ENCODE results near the gene SNRPA1. TPM values are rescaled to one million over a fixed set of nuclear protein-coding genes. Genes with fewer than 3 reads are reported as not detected.

The SNRPA1 gene
- total RNA-seq, 2 donors from 2014 or later, result 21.4 to 24.9 TPM

DNA sequence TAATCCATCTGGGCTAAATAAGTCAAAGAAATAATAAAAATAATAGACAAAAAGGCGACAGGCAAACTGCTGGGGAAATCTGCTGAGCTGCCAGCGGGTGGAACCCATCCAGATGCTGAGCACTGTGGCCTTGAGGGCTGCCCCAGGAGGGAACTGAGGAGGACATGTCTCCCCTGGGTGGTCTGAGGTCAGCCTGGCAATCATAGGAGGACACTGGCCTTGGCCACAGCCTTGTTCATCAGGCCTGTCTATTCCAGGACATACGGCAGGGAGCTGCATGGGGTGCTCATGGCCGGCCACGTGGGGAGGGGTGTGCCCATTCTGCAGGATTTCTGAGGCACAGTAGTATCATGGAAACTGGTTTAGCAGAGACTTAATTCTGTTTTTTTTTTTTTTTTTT lies 21.5 kb upstream of the SNRPA1 start:
- Histone ChIP-seq H3K36me3 (no peaks in the 10 kb centered on the region), H3K27ac (no peak overlapping the region), H3K4me1 (no peaks in the 10 kb centered on the region), H3K27me3 (no peaks in the 10 kb centered on the region), H3K9me3 (no peaks in the 10 kb centered on the region), H3K4me3 (no peak overlapping the region)
- no peak for DNase-seq (ENCODE audit: low spot score)
- TF ChIP-seq, protein P1, sequence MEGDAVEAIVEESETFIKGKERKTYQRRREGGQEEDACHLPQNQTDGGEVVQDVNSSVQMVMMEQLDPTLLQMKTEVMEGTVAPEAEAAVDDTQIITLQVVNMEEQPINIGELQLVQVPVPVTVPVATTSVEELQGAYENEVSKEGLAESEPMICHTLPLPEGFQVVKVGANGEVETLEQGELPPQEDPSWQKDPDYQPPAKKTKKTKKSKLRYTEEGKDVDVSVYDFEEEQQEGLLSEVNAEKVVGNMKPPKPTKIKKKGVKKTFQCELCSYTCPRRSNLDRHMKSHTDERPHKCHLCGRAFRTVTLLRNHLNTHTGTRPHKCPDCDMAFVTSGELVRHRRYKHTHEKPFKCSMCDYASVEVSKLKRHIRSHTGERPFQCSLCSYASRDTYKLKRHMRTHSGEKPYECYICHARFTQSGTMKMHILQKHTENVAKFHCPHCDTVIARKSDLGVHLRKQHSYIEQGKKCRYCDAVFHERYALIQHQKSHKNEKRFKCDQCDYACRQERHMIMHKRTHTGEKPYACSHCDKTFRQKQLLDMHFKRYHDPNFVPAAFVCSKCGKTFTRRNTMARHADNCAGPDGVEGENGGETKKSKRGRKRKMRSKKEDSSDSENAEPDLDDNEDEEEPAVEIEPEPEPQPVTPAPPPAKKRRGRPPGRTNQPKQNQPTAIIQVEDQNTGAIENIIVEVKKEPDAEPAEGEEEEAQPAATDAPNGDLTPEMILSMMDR (IDR thresholded peaks at IDR 0.05), result no peak

- no peak overlapping the region for H3K27ac ChIP-seq
- no peaks in the 10 kb centered on the region for H3K9me3 ChIP-seq
- H3K36me3 ChIP-seq, result no peaks in the 10 kb centered on the region
- H3K4me1 ChIP-seq, result no peaks in the 10 kb centered on the region
- DNase-seq (ENCODE audit: low spot score), result no peak
- no peaks in the 10 kb centered on the region for H3K27me3 ChIP-seq
- no peak overlapping the region for H3K4me3 ChIP-seq
- TF ChIP-seq, protein P1 (IDR thresholded peaks at IDR 0.05), result no peak
Observed at GRCh38 chr15:101315736-101316135, 20.7 kb upstream of the SNRPA1 start.

GRCh38 chr15:101314336-101315125 lies 19.5 kb upstream of the SNRPA1 start:
- H3K4me1 ChIP-seq, result no peaks in the 10 kb centered on the region
- no peaks in the 10 kb centered on the region for H3K36me3 ChIP-seq
- no peaks in the 10 kb centered on the region for H3K9me3 ChIP-seq
- no peak for DNase-seq (ENCODE audit: low spot score)
- H3K4me3 ChIP-seq, result no peak overlapping the region
- no peak overlapping the region for H3K27ac ChIP-seq
- H3K27me3 ChIP-seq, result no peaks in the 10 kb centered on the region
- TF ChIP-seq, protein P1 (IDR thresholded peaks at IDR 0.05), result no peak

DNA sequence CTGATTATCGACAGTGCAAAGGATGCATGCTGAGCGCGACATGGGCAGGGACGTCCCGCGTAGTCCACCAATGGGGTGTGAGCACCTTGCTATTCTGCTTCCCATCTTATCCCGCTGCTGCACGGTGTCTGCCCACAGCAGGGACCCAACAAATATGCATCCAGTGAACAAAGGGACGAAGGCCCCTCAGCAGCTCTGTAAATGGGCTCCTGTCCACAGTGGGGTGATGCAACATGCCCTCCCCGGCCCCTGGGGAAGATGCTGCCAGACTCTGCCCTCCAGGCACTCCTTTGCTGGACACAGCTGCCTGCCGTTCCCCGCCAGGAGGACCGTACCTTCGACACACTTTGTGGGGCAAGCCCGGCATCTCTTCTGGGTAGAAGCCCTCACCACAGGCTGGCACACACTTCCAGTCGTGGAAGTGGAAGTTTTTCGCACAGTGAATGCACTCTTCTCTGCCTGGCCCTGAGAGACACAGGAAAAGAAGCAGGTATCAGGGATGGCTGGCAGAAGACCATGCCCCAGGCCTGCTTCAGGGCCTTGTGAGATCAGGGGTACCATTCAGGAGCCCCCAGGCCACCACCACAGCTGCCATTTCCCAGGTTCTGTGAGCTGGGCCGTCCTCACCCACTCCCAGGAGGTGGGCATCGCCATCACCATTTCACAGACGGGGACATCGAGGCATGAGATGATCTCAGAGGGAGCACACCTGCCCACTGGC lies 18.2 kb upstream of the SNRPA1 start:
- Histone ChIP-seq H3K9me3 (no peaks in the 10 kb centered on the region), H3K4me3 (no peak overlapping the region)

DNA sequence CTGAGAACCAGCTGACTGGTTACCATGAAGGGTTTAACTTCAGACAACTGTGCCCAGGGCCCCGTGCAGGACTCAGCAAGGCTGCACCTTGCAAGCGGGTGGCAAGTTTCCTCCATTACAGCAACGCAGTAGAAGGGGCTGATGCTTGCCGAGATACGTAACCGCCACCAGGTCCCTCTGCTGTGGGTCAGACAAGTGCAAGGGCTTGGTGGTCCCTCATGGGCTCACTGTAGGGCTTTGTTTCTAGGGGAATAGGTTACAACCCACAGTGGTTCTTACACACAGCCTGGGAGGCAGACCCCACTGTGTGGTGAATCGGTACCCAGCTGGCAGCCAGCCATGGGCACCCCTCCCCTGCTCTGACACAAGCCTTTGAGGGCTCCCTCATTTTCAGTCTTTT lies 15.5 kb upstream of the SNRPA1 start:
- H3K27ac ChIP-seq, result no peak overlapping the region
- TF ChIP-seq, protein P1 (IDR thresholded peaks at IDR 0.05), result no peak
- H3K4me3 ChIP-seq, result no peak overlapping the region
- no peaks in the 10 kb centered on the region for H3K36me3 ChIP-seq
- no peaks in the 10 kb centered on the region for H3K27me3 ChIP-seq
- no peak for DNase-seq (ENCODE audit: low spot score)
- H3K9me3 ChIP-seq, result no peaks in the 10 kb centered on the region
- H3K4me1 ChIP-seq, result no peaks in the 10 kb centered on the region

More for the DNA sequence above, 18.2 kb upstream of the SNRPA1 start:
- no peak for DNase-seq (ENCODE audit: low spot score)
- H3K36me3 ChIP-seq, result no peaks in the 10 kb centered on the region
- TF ChIP-seq, protein P1 (IDR thresholded peaks at IDR 0.05), result no peak
- no peaks in the 10 kb centered on the region for H3K4me1 ChIP-seq
- H3K27me3 ChIP-seq, result no peaks in the 10 kb centered on the region
- H3K27ac ChIP-seq, result no peak overlapping the region
